A673 (cell line): ENCODE measurements around the gene CEACAM21.

Experiments
- CTCF ChIP-seq: fragments of 300-800, 200-600 bp; sonication (generic); conservative IDR thresholded peaks from 2 replicates; pipeline ENCODE4 v1.5.1; 2017; ENCODE audit warnings: low read depth, mild to moderate bottlenecking, antibody characterized with exemption, low read length, moderate library complexity, mixed read lengths
- EZH2 ChIP-seq: fragments of 200-600 bp; sonication (generic); IDR thresholded peaks from 2 replicates; pipeline ENCODE4 v1.6.1; 2017; ENCODE audit warnings: borderline replicate concordance, low read depth, mild to moderate bottlenecking, mixed read lengths, antibody characterized with exemption, low read length; ENCODE audit not compliant: poor library complexity, severe bottlenecking

DNA sequence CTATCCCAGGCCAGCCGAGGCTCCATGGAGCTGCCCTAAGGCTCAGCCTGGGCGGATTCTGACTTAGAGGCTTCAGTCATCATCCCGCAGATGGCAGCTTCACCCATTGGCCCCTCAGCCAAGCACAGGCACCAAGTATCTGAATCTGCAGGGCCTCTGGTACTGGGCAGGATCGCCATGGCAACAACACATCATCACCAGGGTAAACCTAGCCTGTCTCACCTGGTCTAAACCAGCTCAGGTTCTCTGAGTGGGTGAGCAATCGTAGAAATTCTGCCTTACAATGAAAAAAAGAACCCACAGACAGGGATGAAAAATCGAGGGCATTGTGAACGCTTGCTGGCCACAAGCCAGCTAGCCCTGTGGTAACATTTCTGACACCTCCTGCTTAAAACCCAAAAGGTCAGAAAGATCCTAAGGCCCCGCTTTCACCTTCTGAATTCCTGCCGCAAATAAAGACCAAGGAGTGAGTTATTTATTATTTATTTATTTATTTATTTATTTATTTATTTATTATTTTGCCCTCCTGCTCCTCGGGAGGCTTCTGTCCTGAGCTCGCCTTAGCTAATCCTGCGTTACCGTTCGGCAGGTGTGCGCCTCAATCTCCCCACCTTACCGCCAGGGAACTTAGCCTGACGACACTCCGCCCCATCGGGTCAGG is 12.0 kb upstream of the CEACAM21 start:
- TF ChIP-seq EZH2 (no peak), CTCF (no peak)
